DMS 273 (cell line): ENCODE results near the gene CAMK1D.
A peak's percentile ranks its signal among the peaks of the same experiment; 100 is the strongest.

Experiments used
- DNase-seq: peaks from one replicate; lab custom pipeline; 2025; ENCODE audit not compliant: unreplicated experiment; lab: John Stamatoyannopoulos, UW

CAMK1D gene

DNA sequence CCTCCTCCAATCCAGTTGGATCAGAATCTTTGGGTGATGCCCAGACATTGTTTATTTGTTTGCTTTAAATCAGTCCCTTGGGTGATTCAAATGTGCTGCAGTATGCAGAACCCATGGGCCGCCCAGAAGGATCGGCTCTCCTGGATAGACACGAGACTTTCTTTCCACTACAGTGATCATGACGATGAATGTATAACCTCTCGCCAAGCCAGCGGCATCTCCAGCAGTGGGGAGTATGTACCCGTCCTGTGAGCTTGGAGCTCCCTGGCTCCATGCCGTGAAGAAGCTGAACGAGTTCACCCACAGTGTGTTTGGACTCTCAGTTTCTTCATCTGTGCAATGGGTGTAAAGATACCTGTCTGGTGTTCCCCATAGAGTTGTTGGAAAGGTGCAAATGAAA, 162.3 kb downstream of the CAMK1D start:
- no peak for DNase-seq

DNA sequence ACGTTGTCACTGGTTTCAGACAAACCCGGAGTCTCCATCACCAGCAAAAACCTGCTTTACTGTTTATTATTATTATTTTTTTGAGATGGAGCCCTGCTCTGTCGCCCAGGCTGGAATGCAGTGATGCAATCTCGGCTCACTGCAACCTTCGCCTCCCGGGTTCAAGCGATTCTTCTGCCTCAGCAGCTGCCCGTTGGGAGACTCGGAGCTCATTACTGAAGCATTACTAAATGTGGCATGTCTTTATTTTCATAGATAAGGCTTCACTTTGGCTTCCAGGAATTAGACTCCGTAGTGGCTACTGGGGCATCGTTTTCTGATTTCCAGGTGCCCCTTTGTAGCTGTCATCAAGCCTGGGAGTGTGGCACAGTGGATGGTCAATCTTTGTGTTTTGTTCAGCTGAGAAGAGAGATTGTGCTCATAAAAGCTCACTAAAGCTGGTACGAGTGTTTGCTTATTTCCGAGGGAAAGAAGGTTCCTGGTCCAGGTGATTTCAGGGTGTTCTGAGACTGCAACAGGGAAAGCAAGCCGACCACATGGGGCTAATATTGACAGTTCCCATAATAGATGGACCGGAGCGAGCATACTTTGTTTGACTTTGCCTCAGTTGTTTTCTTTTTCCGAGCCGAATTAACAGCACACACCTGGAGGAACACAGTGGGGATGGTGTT, 163.1 kb downstream of the CAMK1D start:
- DNase-seq, result no peak

DNA sequence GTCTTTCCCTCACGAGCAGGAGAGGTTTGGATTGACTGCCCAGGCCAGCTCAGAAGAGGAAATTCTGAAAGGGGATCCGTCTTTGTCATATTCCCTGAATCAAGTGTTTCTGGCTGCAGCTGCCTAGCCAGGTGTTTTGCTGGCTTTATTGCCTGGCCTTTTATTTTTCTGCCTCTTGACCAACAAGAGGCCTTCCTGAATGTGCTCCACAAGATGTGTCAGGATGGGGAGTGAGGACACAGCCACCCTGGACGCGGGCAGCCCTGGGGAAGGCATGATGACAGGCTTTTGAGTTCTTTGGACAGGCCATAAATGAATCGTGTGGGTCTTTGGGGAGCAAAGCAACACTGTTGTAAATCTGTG, 163.6 kb downstream of the CAMK1D start:
- DNase-seq, result no peak

DNA sequence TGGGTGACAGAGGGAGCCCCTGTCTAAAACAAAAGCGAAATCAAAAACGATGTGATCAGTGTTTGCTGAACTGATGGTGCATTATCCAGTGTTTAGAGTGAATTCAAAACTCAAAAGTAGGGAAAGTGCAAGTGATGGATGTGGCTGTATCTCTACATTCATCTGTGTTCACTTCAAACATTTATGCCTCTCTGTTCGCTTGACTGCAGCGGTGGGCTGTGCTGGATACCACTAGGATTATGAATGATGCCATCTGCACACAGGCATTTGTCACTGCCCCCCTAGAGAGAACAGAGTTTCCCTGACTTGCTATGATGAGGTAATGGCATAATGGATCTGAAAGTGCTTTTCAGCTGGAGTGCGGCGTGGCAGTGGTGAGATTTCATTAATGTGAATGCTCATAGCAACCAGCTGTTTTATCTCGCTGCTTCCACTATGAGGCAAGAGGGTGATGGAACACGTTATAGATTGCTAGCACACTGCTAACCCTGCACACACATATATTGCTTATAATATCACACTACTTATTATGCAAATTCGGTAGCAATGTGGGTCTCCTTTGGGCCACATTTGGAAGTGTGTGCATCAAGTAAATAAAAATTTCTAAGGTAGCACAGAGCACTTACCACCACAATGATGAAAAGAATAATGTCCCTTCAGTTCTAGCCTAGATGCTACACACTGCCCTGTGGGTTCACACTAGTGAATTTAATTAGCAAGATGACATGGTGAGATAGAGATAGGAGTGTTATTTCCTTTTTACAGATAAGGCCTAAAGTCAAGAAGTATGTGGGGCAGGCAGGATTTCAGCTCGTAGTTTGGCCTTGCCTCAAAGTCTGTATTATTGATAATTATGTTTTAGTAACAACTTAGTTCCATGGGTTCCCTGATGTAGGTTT, 164.7 kb downstream of the CAMK1D start:
- DNase-seq, result peak; percentile 4

DNA sequence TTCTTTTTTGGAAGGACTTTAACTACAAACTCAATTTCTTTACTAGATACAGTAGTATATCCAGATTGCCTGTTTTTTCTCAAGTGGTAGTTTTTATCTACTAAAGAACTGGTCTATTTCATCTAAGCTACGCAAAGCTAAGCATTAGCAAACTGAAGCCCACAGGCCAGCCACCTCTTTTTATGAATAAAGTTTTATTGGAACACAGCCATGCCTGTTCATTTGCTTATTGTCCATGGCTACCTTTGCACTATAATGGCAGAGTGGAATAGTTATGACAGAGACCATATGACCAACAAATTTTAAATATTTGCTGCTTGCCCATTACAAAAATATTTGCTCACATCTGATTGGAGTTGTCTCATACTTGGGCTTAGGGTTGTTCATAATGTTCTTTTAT, 168.7 kb downstream of the CAMK1D start:
- no peak for DNase-seq

DNA sequence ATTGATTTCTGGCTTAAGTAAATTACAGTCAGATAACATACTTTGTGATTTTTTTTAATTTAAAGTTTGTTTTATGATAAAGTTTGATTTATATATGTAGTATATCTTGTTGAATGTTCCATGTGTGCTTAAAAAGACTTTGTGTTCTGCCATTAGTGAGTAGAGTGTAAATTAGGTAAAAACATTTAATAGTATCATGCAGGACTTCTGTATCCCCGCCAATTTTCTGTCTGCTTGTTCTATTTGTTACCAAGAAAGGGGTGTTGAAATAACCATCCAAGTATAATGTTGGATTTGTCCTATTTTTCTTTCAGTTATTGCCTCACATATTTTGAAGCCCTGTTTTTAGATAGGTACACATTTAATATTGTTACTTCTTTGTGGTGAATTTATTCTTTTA, 172.1 kb downstream of the CAMK1D start:
- no peak for DNase-seq

DNA sequence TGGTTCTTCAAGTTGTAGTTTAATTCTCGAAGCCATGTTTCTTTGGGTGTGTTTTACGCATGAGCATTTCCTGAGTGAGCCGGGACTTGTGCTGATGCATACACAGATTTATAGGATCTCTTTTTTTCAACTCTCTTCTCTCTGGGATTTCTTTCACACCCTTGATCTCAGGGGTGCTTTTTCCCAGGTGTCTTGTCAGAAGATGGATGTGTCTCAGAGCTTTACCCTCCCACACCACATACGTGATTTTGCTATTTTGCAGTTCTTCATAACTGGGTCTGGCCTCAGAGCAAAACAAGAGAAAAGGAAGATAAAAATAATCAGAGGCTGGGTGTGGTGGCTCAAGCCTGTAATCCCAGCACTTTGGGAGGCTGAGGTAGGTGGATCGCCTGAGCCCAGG, 177.0 kb downstream of the CAMK1D start:
- no peak for DNase-seq

DNA sequence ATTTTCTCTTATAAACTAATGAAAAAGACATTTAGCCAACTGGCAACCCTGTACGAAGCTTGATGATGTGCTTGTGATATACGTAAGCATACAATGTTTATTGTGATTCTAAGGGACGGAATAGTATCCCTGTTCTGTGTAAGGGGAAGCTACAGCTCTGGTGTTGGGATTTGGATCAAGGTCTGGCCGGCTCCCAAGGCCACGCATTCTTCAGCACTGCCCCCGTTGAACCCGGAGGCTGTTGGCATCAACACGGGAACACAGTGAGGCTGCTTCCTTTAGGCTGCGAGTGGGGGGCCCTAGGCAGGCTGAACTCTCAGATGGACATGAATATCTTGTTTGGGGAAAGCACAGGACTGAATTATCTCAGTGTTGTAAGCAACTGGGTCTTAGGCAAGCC, 180.6 kb downstream of the CAMK1D start:
- DNase-seq, result no peak

DNA sequence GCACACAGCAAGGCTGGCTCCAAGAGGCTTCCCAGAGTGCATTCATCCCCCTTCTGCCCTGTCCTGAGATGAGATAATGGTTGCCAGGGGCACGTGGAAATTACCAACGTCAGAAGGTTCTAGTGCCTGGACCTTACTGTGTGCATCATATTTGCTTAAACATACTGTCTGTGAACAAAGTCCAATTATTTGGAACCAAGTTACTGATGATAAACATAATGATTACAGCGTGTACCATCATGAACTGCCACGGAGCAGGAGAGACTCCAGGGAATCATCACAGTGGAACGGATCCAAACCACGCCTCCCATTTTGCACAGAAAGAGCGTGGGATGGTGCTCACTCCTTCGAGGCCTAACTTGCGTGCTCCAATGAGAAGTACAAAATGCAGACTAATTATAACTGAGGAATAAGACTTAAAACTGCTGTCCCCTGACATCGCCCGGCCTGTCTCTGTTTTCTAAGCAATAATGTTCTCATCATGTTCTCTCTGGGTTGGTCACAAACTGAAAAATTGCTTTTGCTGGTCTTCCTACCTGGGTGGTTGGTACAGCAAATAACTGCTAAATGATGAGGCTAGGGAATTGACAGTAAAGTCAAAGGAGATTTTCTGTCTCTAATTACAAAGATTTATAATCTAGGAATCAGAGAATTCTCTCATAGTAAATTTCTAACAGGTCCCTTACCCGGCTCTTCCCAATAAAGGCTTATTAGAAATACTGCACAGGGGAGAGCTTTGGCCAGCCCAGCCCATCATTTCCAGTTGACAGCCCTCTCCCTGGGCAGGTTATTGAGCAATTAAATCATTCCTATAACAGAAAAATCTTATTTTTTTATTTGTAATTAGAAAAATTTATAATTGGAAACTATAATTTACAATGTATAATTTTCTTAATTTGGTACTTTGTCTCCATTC, 182.2 kb downstream of the CAMK1D start:
- DNase-seq, result peak; percentile 5

DNA sequence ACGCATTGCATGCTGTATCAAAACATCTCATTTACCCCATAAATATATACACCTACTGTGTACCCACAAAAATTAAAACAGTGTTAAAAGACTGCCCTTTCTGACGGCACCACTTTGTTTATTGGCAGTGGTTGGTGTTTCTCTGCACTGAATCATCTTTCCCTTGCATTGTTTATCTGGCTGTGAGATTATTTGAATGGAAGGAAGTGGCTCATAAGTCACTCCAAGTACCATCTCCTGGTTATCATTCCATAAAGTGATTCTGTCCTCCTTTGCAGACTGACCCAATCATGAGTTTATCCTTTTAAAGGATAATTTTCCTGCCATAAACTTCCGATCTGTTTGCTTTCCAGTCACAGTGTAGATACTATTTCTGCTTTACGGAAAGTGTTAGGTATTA, 183.8 kb downstream of the CAMK1D start:
- DNase-seq, result no peak

DNA sequence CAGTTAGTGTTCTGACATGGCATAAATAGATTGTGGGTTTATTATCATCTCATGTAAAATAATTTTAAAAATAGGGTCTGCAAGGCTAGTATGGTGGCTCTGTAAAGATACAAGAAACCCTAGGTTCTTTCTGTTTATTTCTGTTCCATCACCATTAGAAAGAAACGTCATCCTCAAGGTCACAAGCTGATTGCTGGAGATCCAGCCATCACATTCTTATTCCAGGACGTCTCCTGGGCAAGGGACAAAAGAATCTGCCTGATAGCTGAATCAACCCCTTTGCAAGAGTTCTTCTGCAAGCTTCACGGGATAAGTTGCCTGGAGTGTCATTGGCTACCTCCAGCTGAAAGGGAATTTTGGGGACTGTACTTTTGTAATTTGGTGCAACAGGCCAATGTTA, 184.4 kb downstream of the CAMK1D start:
- no peak for DNase-seq

DNA sequence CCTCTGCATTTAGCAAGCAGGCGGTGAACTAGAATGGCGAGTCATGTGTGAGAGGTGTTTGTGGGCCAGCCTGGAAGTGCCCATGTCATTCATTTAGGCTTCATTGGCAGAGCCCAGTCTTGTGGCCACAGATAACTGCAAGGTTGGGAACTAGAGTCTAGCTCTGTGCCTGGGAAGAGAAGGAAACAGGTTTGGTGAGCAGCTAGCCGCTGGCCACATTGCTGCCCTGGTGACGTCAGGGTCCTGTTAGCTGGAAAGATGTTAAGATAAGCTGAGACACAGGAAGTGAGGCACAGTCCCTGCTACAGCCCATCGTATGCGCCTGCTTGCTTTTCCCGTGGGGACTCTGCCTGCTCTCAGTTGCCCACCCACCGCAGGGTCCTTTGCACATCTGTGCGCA, 185.5 kb downstream of the CAMK1D start:
- DNase-seq, result no peak

DNA sequence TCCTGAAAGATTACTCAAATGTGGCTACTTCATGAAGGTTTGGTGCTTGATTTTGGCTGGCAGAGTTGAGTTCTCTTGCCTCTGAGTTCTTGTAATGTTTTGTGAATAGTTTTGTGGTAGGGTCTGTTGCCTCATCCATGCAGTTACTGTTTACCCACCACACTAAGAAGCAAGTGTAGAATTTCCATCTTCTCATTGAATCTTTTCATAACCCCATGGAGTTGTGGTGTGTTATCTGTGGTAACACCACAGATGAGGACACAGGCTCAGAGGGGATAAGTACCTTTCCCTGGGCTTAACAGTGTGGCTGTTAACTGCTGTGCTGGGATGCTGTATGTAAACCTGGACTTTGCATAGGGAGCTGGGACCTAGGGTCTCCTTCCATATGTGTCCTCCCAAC, 186.3 kb downstream of the CAMK1D start:
- no peak for DNase-seq

DNA sequence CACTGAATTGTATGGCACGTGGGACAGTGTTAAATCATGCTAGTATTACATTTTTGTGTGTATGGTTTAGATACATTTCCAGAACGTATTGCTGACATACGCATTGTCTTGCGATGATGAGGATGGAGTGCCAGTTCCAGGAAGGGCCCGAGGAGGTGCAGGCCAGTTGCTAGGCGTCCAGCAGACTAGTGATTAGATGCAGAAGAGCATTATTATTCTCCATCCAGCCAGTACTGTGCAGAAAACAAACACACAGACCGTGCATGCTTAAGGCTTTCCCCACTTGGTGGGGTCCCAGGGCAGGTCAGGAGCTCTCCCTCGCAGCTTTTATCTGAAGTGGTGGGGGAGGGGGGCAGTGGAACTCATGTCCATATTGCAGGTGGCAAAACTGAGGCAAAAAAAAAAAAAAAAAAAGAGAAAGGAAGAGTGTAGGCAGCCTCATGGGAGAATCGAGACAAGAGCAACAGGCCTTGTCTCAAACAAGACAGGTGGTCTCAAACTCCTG, 189.2 kb downstream of the CAMK1D start:
- no peak for DNase-seq

DNA sequence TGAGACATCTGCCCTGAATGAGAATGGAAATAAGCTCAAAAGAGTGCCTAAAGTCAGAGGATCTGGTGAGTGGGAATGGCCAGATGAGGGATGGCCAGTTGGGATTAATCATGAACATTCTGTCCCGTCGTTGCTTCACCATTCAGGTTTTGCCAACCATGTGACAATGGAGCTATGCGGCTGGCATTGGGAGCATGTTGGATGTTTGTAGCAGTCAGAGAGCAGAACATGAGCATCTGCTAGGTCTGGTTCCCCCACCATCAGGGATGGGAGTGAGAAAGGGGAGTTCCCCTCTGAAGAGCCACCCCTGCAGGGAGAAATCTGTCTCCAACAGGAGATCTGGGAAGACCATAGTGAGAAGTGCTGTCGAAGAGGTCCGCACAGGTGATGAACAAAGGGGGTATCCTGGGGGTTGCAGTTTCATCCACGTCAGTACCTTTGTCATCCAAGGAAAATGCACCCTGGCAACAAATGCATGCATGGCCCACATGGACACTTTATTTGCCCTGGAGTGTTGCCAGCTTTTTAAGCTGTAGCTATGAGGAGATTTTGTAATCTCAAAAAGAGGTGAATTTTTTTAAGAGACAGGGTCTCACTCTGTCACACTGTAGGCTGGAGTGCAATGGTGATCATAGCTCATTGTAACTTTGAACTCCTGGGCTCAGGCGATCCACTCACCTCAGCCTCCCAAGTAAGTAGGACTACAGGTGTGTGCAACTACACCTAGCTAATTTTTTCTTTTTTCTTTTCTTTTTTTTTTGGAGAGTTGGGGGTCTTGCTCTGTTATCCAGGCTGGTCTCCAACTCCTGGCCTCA, 190.2 kb downstream of the CAMK1D start:
- DNase-seq, result peak; percentile 25

DNA sequence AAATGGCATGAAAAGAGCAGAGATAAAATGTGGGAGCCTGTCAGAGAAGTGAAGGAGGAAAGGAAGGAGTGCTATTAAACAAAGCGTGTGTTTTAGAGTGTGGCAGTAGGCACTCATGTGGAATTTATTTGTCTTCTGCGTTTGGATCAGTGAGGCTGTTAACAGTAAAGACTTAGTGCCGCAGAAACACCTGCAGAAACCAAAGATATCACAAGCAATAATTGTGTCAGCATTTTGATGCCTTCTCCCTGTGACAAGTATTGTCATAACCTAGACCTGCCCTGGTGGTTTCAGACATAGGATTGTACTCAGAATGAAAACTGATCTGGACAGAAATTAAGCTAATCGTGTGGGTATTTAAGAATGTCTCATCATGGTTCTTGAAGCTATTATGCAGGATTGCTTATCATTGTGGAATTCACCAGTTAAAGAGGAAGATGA, 191.0 kb downstream of the CAMK1D start:
- DNase-seq, result no peak

DNA sequence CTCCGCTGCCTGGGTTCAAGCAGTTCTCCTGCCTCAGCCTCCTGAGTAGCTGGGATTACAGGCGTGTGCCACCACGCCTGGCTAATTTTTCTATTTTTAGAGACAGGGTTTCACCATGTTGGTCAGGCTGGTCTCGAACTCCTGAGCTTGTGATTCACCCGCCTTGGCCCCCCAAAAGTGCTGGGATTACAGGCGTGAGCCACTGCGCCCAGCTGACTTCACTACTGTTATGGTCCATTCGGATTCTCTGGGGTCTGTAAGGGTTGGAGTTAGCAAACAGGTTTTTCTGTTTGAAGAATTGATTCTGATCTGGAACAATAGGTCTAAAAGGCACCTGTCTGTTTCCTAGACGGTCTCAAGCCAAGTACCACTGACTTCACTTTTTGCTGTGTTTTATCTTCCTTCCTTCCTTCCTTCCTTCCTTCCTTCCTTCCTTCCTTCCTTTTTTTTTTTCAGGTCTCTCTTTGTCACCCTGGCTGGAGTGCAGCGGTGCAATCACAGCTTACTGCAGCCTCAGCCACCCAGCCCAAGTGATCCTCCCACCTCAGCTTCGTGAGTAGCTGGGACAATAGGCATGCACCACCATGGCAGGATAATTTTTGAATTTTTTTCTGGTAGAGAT, 192.2 kb downstream of the CAMK1D start:
- no peak for DNase-seq

DNA sequence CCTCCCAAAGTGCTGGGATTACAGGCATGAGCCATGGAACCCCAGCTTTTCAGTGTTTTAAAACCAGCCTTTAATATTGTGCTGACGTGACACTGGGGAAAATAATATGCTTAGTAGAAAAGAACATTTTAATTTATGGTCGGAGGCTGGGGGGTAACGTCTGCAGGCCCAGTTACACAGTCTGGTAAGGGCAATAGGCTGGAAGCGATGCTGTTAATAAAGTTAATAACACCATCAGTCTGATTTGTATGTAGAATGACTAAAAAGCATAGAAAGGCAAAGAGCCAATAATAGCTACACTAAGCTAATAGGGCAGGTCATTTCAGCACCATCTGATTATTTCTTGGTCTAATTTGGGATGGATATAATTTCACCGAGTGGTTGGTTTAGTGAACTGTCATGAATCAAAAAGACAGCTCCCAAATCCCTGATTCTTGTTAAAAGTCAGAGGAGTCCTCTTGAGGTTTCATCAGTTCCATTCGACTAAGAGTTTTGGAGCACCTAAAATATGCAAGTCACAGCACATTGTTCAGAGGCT, 192.9 kb downstream of the CAMK1D start:
- DNase-seq, result no peak

DNA sequence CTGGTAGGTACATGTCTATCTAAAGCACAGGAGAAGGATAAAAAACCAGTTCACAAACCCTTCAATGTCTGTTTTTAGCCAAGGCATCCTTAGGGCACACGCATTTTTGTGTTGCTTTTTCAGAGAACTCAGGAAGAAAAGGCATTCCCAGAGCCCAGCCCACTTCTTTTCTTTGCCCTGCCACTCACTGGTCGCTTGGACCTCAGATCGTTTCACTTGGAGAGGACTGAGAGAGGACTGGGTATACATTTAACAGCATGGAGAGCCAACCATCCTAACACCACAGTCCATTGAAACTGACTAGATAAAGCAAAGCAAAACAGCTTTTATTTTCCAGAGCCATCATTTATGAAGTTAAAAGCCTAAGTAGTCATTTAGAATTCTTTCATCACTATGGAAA, 194.2 kb downstream of the CAMK1D start:
- no peak for DNase-seq
